Renal pelvis (tissue), 4 donors: ENCODE data around the gene ADAMTS18. TPM values are rescaled to one million over a fixed set of nuclear protein-coding genes. Genes with fewer than 3 reads are reported as not detected.

Experiments
- DNase-seq: peaks from one replicate; pipeline ENCODE4 v3.0.0-alpha.2; 2013
- polyA plus RNA-seq, 3 donors: library from polyadenylated mRNA; unstranded; fragments of 120-200 nt; gene quantifications; one replicate each; pipeline ENCODE4 v1.2.1, GENCODE V29; 2013; ENCODE audit not compliant: insufficient read length in 3 of 3

The ADAMTS18 gene
- polyA plus RNA-seq, 3 donors: 3.9 to 9.7 (median 6.6) TPM

GRCh38 chr16:77439106-77439505 lies 4.3 kb upstream of the ADAMTS18 start:
- DNase-seq: no peak

- no peak for DNase-seq
Observed at GRCh38 chr16:77437859-77438258, 3.0 kb upstream of the ADAMTS18 start.

DNA sequence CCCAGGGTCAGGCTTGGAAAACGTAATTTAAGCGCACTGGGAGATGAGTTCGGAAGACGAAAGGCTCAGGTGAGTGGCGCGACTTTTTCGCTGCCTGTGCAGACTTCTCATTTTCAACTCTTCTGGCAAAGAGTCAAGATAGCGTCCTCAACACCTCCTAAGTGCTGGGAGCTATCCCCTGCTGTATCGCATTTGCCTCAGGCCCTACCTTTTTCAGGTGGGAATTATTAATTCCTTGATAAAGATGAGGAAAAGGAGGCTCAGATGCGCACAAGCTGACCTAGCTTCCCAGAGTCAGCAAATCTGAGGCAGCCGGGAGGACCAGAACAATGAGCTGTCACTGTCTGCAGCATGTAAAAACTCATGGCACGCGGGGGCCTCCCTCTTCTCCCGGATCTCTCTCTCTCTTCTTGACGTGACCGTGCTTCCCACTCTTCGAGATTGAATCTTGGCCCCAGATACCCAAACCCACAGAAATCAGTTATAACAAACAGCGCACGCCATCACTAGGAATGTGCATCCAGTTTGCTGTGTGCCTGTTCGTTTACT lies 512 bp upstream of the ADAMTS18 start:
- no peak for DNase-seq

- no peak for DNase-seq
Observed at GRCh38 chr16:77434022-77434529, 758 bp downstream of the ADAMTS18 start.

DNA sequence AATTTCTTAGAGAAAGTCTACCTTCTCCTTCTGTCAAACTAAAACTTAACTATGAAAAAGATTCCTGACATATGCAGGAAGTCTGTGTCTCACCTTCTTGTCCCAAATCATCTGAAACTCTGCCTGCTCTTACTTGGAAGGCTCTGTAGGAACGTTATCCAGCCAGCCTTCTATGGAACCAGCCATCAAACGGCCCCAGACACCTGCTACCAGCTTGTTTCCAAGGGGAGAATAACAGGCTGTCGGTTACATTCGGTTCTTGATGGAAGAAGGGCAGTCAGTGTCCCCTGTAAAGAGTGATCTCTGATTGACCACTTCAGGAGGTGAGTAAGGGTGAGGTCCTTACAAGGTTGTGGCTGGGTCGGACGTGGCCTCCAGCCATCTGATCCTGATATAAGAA lies 1.7 kb downstream of the ADAMTS18 start:
- no peak for DNase-seq

GRCh38 chr16:77432264-77432663 lies 2.6 kb downstream of the ADAMTS18 start:
- DNase-seq: no peak

DNA sequence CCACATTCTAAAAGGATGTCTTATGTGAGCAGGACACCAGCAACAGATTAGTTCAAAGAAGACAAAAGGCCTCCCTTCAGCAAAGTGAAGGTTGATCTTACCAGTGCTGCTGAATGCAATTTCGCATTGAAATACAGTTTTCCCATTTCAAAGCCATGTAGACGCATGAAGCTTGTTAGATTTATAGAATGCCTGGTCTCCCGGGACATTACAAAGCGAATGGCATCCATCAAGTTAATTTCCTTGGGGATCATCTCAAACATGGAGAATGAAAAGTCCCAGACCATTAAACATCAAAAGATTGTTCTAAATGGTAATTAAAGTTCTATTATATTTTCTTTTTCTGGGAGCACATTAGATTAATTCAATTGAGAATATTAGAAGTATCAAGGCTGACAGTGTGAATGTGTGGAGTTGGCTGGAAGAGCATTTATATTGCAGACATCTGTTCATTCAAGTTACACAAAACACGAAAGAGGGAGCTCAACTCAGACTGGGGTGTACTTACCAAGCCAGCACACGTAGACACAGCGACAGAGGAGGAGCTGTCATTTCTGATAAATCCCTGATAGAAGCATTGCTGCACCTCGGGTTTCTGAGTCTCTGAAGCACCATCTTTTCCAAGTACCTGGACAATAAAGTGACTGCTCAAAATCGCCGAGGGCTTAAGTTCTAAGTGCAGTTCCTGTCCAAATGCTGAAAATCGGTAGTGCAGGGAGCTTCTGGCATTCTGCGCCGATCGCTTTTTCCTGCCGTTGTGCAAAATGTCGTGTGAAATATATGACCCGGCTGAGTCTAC lies 3.8 kb downstream of the ADAMTS18 start:
- no peak for DNase-seq

GRCh38 chr16:77430360-77430759 lies 4.5 kb downstream of the ADAMTS18 start:
- DNase-seq: no peak

GRCh38 chr16:77424871-77425604 lies 9.8 kb downstream of the ADAMTS18 start:
- DNase-seq: no peak

DNA sequence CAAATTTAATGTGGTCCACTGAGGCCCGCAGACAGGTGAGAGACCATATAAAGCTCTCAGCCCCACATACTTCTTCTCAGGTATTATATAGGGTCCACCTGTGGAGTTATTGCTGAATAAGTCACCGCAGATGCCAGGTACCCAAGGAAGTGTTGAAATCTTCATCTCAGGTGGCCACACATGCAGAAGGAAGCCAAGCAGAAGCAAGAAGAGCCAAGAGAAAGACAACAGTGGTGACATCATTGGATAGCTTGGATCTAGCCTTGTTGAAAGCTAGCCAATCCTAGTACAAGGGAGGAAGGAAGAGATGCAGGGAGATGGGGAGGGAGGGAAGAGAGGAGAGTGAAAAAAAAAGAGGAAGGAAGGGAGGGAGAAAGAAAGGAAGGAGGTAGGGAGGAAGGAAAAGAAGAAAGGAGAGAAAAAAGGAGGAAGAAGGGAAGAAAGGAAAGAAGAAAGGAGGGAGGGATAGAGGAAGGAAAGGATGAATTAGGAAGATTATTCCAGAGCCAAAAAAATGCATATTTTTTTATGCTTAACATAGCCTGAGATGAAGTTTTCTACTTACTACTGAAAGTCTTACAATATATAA lies 12.5 kb downstream of the ADAMTS18 start:
- DNase-seq: no peak

DNA sequence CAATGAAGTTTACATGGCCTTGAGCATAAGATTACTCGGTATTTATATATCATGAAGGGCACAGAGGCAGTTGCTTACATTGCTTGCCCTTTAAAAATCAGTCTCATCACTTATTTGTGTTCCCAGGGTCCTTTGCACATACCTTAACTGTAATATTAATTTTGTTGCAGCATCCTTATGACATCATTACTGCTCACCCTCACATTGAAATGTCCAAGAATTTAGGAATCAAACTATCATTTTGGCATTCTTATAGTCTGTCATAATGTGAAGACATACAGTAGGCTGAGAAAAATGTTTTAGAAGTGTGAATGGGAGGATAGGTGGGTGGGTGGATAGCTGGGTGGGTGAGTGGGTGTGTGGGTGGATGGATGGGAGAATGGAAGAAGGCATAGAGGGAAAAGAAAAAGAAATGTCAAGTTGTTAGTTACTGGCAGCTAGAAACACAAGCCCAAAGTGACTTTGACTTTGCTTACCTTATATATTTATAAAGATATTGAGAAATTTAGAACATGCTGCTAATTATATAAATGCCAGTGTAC lies 17.8 kb downstream of the ADAMTS18 start:
- DNase-seq: no peak

DNA sequence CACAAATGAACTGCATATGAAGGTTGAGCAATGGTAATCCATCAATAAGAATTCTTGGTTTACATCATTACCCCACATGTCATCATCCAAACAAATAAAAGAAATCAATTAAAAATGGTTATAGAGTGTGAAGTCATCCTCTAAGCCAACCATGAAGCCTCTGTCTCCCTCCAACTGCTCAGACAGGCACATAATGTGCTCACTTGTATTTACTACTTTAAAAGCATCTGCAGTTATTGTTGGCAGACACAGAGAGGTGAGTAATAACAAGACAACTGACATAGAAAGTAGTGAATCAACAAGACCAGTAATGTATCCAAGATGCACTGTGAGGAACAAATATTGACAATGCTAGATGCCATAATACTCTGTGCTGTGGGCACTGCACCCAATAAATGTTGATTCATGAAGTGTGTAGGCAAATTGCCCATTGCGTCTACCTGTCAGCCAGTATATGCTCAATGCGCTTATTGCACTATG lies 20.0 kb downstream of the ADAMTS18 start:
- no peak for DNase-seq

DNA sequence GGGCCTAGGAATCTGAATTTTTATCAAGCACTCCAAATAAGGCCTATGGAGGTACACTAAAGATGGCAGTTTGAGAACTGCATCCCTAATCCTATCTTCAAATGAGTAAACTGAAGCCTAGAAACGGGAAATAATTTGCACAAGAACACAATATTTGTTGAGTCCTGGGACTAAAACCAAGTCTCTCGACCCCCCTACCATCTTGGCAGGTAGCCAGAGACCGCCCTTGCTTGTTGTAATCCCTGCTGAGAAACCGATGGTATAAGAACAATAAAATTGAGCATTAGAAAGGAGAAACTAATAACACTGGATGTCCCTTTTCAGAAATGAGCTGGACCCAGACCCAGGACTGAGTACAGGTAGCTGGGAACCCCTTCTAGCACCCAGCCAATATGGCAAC lies 24.4 kb downstream of the ADAMTS18 start:
- no peak for DNase-seq

DNA sequence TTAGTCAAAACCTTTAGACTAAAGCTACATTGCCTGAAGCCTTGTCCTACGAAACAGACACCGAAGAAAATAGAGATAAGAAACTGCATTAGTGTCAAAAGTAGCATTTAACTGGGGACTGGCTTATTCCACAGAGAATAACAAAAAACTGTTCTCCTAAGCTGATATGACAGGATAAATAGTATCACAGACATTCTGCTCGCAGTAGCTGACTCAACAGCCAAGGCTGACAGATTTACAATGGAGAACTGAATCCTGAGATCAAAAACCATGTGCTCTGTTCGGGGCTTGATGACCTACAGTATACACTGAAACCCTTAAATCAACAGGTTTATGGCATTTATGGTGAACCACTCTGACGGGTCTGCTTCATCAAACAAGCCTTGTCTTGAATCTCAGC lies 25.5 kb downstream of the ADAMTS18 start:
- peak; percentile 44 for DNase-seq

- no peak for DNase-seq
Observed at GRCh38 chr16:77408607-77409006, 26.2 kb downstream of the ADAMTS18 start.

- no peak for DNase-seq
Observed at GRCh38 chr16:77406680-77407079, 28.2 kb downstream of the ADAMTS18 start.

GRCh38 chr16:77404775-77405174 lies 30.1 kb downstream of the ADAMTS18 start:
- no peak for DNase-seq

DNA sequence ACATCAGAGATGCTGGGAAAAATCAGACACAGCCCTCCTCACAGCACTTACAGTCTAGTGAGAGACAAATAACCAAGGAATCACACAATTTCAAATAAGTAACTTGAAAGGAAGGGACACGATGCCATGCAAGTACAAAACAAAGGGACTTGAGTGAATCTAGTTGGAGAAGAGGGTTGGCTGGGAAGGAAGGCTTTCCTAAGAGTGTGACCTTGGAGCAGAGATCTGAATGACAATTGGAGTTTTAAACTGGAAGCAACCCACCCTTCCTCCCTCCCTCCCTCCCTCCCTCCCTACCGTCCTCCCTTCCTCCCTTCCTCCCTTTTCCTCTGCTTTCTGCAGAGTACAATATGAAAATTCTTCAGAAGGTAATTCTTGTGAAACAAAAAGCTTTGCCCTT lies 31.1 kb downstream of the ADAMTS18 start:
- no peak for DNase-seq

GRCh38 chr16:77402672-77403071 lies 32.2 kb downstream of the ADAMTS18 start:
- DNase-seq: no peak

GRCh38 chr16:77402118-77402517 lies 32.7 kb downstream of the ADAMTS18 start:
- no peak for DNase-seq

DNA sequence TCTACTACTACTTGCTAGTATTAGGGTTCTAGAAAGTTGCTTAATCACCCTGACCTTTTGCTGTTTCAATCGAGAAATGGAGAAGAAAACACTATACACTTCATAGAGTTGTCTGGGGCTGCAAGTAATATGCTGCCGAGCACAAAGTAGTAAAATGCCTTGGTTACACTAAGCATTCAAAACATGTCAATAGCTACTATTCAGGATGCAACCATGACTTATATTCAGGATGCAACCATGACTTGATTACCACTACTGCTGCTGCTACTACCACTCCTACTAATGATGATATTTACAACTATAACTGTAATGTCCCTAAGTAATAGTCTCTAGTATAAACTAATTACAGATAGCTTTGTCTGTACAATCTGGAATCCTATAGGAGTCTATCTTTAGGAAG lies 35.3 kb downstream of the ADAMTS18 start:
- no peak for DNase-seq

GRCh38 chr16:77399066-77399465 lies 35.8 kb downstream of the ADAMTS18 start:
- no peak for DNase-seq
